GM23248 (cell line): ENCODE measurements around the gene BCAS1.

ENCODE experiments used
- EZH2 ChIP-seq: fragments of 200-600 bp; sonication (generic); IDR thresholded peaks from 2 replicates; pipeline ENCODE4 v1.6.1; 2018; ENCODE audit warnings: antibody characterized with exemption, mild to moderate bottlenecking; ENCODE audit not compliant: insufficient read depth, poor library complexity, severe bottlenecking
- EZH2phosphoT487 ChIP-seq: fragments of 200-600 bp; sonication (generic); IDR thresholded peaks from 2 replicates; pipeline ENCODE4 v1.6.1; 2018; ENCODE audit warnings: antibody characterized with exemption, moderate library complexity, mild to moderate bottlenecking, low read depth; ENCODE audit not compliant: insufficient read depth

- no peak for TF ChIP-seq EZH2
- TF ChIP-seq EZH2phosphoT487: no peak
Measured at GRCh38 chr20:54074511-54074910, 4.1 kb upstream of the BCAS1 start.
